Lower leg skin (tissue), 4 donors: Measurements from ENCODE around the gene ZNF814. TPM values are rescaled to one million over a fixed set of nuclear protein-coding genes. Genes with fewer than 3 reads are reported as not detected.

Experiments
- DNase-seq, 2 donors: peaks; one replicate each; pipeline ENCODE4 v3.0.0-alpha.2; 2019; ENCODE audit warnings: low spot score in 2 of 2
- H3K4me3 ChIP-seq: fragments of 200-600 bp; sonication (generic); 2 replicates; pipeline ENCODE4 v1.5.1; 2017; ENCODE audit warnings: mild to moderate bottlenecking, low read depth; ENCODE audit not compliant: poor library complexity, severe bottlenecking
- CTCF ChIP-seq, 3 donors: fragments of 450-650 bp; IDR thresholded peaks; one replicate each; pipeline ENCODE4 v1.5.1; 2016; ENCODE audit warnings: antibody characterized with exemption in 3 of 3, mild to moderate bottlenecking in 3 of 3, moderate library complexity in 2 of 3
- POLR2A ChIP-seq, 2 donors: fragments of 450-650 bp; IDR thresholded peaks; one replicate each; pipeline ENCODE4 v1.6.1; 2016 to 2017; ENCODE audit warnings: antibody characterized with exemption in 2 of 2, mild to moderate bottlenecking in 1 of 2, moderate library complexity in 1 of 2
- WGBS, 2 donors: methylation state at CpG; one replicate each; pipeline ENCODE4 v1.1.5; 2018; 5-methylcytosine and 5-hydroxymethylcytosine counted together
- intact Hi-C: fragments of 100-400 bp; cut with DNase I; formaldehyde crosslinking; loops from one replicate; pipeline ENCODE4 v1.15.0; 2023; ENCODE audit warnings: low total_unique reads
- total RNA-seq, 4 donors: library from RNA; depleted of rRNA; stranded (reverse); fragments of >200 nt; gene quantifications; one replicate each; pipeline ENCODE4 v1.1.0, GENCODE V29; 2016

The ZNF814 gene
- total RNA-seq, 4 donors from 2014 or later: 6.9 to 18.4 (median 10.0) TPM

- H3K4me3 ChIP-seq: no peak overlapping the region
- 72 to 79% methylated on average over 6 of the region's 6 CpGs for WGBS, 2 donors
- no peak for TF ChIP-seq CTCF (IDR thresholded peaks at IDR 0.05)
- no peak for TF ChIP-seq POLR2A (IDR thresholded peaks at IDR 0.05)
- intact Hi-C loops: no loop called here
- DNase-seq: no peak
These were observed 68.2 kb downstream of the ZNF814 start for GRCh38 chr19:57820599-57820998.

- WGBS, 2 donors: 0 to 1% methylated on average over 39 to 44 of the region's 44 CpGs
- TF ChIP-seq POLR2A (IDR thresholded peaks at IDR 0.05) (no peak), CTCF (IDR thresholded peaks at IDR 0.05) (no peak)
- DNase-seq: peak; percentile 84 to 93
- H3K4me3 ChIP-seq: peak overlapping the region; percentile 96
- intact Hi-C loops: no loop called here
These were observed 69.2 kb downstream of the ZNF814 start for GRCh38 chr19:57819475-57820148.

- no peak for DNase-seq
- intact Hi-C loops: no loop called here
- 82 to 89% methylated on average over 7 of the region's 7 CpGs for WGBS, 2 donors
- H3K4me3 ChIP-seq: no peak overlapping the region
- TF ChIP-seq CTCF (IDR thresholded peaks at IDR 0.05) (no peak), POLR2A (IDR thresholded peaks at IDR 0.05) (no peak)
These were observed 70.5 kb downstream of the ZNF814 start for GRCh38 chr19:57818378-57818777.

GRCh38 chr19:57817976-57818375 is 70.9 kb downstream of the ZNF814 start:
- no peak overlapping the region for H3K4me3 ChIP-seq
- intact Hi-C loops: no loop called here
- DNase-seq: no peak
- TF ChIP-seq CTCF (IDR thresholded peaks at IDR 0.05) (no peak), POLR2A (IDR thresholded peaks at IDR 0.05) (no peak)
- WGBS, 2 donors: 93 to 95% methylated on average over 14 of the region's 14 CpGs

GRCh38 chr19:57816652-57817051 is 72.2 kb downstream of the ZNF814 start:
- no peak overlapping the region for H3K4me3 ChIP-seq
- intact Hi-C loops: no loop called here
- TF ChIP-seq POLR2A (IDR thresholded peaks at IDR 0.05) (no peak), CTCF (IDR thresholded peaks at IDR 0.05) (no peak)
- WGBS, 2 donors: 85 to 87% methylated on average over 7 of the region's 7 CpGs
- no peak for DNase-seq
